Stimulated activated CD4-positive, alpha-beta T cell treated with anti-CD3 and anti-CD28 coated beads, Interleukin-4, amount 100 ng/mL, for 48 hours (primary cell): ENCODE data around the gene LLPH.

Experiments
- DNase-seq, 2 donors: peaks; one replicate each; pipeline ENCODE4 v3.0.0-alpha.2; 2020; ENCODE audit warnings: low read depth in 2 of 2

The LLPH gene

GRCh38 chr12:66090157-66090556 is 40.4 kb downstream of the LLPH start:
- no peak for DNase-seq

- peak; percentile 27 to 37 for DNase-seq
These were observed 43.1 kb downstream of the LLPH start for GRCh38 chr12:66087365-66087943.

- no peak for DNase-seq
These were observed 44.6 kb downstream of the LLPH start for GRCh38 chr12:66085998-66086397.

- DNase-seq = no peak
These were observed 45.3 kb downstream of the LLPH start for GRCh38 chr12:66085213-66085612.

- no peak for DNase-seq
These were observed 46.8 kb downstream of the LLPH start for GRCh38 chr12:66083766-66084165.

GRCh38 chr12:66082744-66083143 is 47.8 kb downstream of the LLPH start:
- no peak for DNase-seq

- DNase-seq = no peak
These were observed 49.8 kb downstream of the LLPH start for GRCh38 chr12:66080791-66081190.

GRCh38 chr12:66077542-66077941 is 53.0 kb downstream of the LLPH start:
- DNase-seq = no peak

- DNase-seq = no peak
These were observed 56.0 kb downstream of the LLPH start for GRCh38 chr12:66074561-66074960.

- DNase-seq = no peak
These were observed 58.0 kb downstream of the LLPH start for GRCh38 chr12:66072566-66072965.

- no peak for DNase-seq
These were observed 58.4 kb downstream of the LLPH start for GRCh38 chr12:66072135-66072534.

- DNase-seq = no peak
These were observed 59.0 kb downstream of the LLPH start for GRCh38 chr12:66071549-66071948.

GRCh38 chr12:66070378-66071120 is 60.0 kb downstream of the LLPH start:
- DNase-seq = no peak

GRCh38 chr12:66066929-66067523 is 63.5 kb downstream of the LLPH start:
- no peak for DNase-seq
